Choroid plexus epithelial cell (primary cell): Measurements from ENCODE around the gene RALGAPA2.

Experiments
- DNase-seq: peaks from one replicate; pipeline ENCODE4 v3.0.0-alpha.2; 2010; ENCODE audit warnings: low read depth
- H3K4me3 ChIP-seq: 2 replicates; pipeline ENCODE4 v1.5.1; 2011; ENCODE audit warnings: low read depth, mild to moderate bottlenecking, control low read depth, low read length, moderate library complexity
- CTCF ChIP-seq: conservative IDR thresholded peaks from 2 replicates; pipeline ENCODE4 v1.5.1; 2011; ENCODE audit warnings: low read depth, mild to moderate bottlenecking, control low read depth, inconsistent platforms, low read length, moderate library complexity

The RALGAPA2 gene

GRCh38 chr20:20498076-20498861 is 214.2 kb downstream of the RALGAPA2 start:
- no peak for TF ChIP-seq CTCF
- DNase-seq = no peak

GRCh38 chr20:20497242-20497978 is 215.0 kb downstream of the RALGAPA2 start:
- H3K4me3 ChIP-seq = no peak overlapping the region
- no peak for DNase-seq
- no peak for TF ChIP-seq CTCF

More at GRCh38 chr20:20498076-20498861, 214.2 kb downstream of the RALGAPA2 start:
- H3K4me3 ChIP-seq = no peak overlapping the region

- H3K4me3 ChIP-seq = no peak overlapping the region
- TF ChIP-seq CTCF = no peak
- DNase-seq = no peak
These were observed 216.5 kb downstream of the RALGAPA2 start for GRCh38 chr20:20495729-20496503.

- no peak overlapping the region for H3K4me3 ChIP-seq
- DNase-seq = no peak
- TF ChIP-seq CTCF = no peak
These were observed 218.7 kb downstream of the RALGAPA2 start for GRCh38 chr20:20493701-20494100.

GRCh38 chr20:20492521-20493332 is 219.7 kb downstream of the RALGAPA2 start:
- peak; percentile 50 for DNase-seq
- H3K4me3 ChIP-seq = no peak overlapping the region
- TF ChIP-seq CTCF = no peak

- H3K4me3 ChIP-seq = no peak overlapping the region
- DNase-seq = no peak
- no peak for TF ChIP-seq CTCF
These were observed 220.6 kb downstream of the RALGAPA2 start for GRCh38 chr20:20491784-20492264.
